ENCODE data around the gene LRP8. TPM values are rescaled to one million over a fixed set of nuclear protein-coding genes. Genes with fewer than 3 reads are reported as not detected.

The LRP8 gene
- total RNA-seq, 1 donor from 2014 or later, result 19.9 TPM

DNA sequence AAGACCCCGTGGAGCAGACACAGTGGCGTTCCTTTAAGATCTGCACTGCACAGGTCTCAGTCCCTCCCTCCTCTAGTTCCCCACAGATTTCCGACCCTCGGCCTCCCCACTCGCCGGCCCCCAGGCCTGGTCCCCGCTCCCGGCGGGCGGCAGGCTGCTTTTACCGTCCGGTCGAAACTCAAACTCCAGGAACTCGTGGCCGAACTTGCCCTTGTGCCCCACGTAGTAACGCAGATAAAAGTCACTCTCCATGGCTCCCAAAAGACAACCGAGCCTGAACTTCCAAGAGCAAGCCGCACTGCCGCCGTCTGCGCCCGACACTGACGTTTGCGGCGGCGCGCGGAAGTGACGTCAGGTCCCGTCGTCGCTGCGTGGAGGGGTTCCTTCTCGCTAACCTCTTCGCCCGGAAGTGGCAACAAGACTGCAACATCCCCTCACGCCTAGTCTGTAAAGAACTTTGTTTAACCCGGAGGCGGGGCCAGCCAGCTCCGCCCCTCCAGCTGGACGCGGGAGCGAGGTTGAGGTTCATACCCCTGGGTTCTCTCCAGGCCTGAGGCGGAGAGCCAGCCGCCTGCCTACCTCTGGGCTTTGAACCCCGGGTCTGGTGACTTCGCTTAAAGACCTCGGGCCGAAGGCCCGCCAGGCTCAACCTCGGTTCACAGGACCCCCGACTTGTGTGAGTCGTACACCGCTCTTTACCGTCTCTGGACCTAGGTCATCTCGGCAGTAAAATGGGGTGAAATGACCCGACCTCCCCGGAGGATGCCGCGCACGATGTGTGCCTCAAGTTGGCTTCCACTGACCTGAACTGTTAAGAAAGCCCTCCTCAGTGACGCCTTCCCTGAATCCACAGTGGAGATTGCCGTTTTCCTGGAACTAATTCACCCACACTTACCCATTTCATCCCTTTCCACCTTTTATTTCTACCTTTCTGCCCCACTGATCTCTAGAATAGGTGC, 89.4 kb downstream of the LRP8 start, which contains the start of gene MAGOH:
MAGOH (minus strand) TSS at position 322 of the 959 bp plus-strand sequence; CDS start at position 252, 70 bp downstream.
- H3K27ac Mint-ChIP-seq, result peak within 1 kb of the TSS; percentile 98
- H3K4me1 Mint-ChIP-seq, result peaks cover 21% of the 10 kb centered on the region
- no peak for TF ChIP-seq CTCF (IDR thresholded peaks at IDR 0.05; ENCODE audit: unreplicated experiment)
- peaks cover 8% of the 10 kb centered on the region for H3K36me3 Mint-ChIP-seq
- no peaks in the 10 kb centered on the region for H3K9me3 Mint-ChIP-seq
- DNase-seq (ENCODE audit: low spot score in 2 of 2, unreplicated experiment in 2 of 2), result peak; percentile 87 to 97
- H3K4me3 Mint-ChIP-seq, result peak within 1 kb of the TSS; percentile 96
- peaks cover 2% of the 10 kb centered on the region for H3K27me3 Mint-ChIP-seq (ENCODE audit: low read depth)

DNA sequence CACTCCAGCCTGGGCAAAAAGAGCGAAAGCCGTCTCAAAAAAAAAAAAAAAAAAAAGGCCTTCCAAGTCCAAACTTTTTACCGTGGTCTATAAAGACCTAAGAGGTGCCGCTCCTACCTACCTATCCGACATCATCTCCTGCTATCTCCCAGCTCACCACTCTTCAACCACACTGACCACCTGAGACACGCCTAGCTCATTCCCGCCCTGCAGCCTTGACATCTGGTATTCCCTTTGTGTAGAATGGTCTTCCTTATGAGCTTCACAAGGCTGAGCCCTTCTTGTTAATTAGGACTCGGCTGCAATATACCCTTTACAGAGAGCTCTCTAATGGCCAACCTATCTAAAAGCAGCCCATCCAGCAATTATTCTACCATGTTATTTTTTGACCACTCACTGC, 90.2 kb downstream of the LRP8 start:
- Mint-ChIP-seq H3K9me3 (no peaks in the 10 kb centered on the region), H3K27me3 (ENCODE audit: low read depth) (peaks cover 2% of the 10 kb centered on the region), H3K4me1 (peaks cover 21% of the 10 kb centered on the region), H3K27ac (peak overlapping the region; percentile 98), H3K36me3 (peaks cover 10% of the 10 kb centered on the region), H3K4me3 (peak overlapping the region; percentile 96)
- TF ChIP-seq CTCF (IDR thresholded peaks at IDR 0.05; ENCODE audit: unreplicated experiment), result no peak
- DNase-seq (ENCODE audit: low spot score in 2 of 2, unreplicated experiment in 2 of 2), result no peak

- Mint-ChIP-seq H3K36me3 (no peaks in the 10 kb centered on the region), H3K4me3 (peak overlapping the region; percentile 88), H3K27ac (peak overlapping the region; percentile 98), H3K27me3 (ENCODE audit: low read depth) (no peaks in the 10 kb centered on the region), H3K9me3 (no peaks in the 10 kb centered on the region), H3K4me1 (peaks cover 21% of the 10 kb centered on the region)
- TF ChIP-seq CTCF (IDR thresholded peaks at IDR 0.05; ENCODE audit: unreplicated experiment), result no peak
- DNase-seq (ENCODE audit: low spot score in 2 of 2, unreplicated experiment in 2 of 2), result no peak
Measured at GRCh38 chr1:53220962-53221286, 106.9 kb downstream of the LRP8 start.

GRCh38 chr1:53220171-53220961, 107.5 kb downstream of the LRP8 start, which contains the start of gene CZIB:
Gene CZIB (minus strand): TSS chr1:53220634. CDS start chr1:53220575, 59 bp downstream.
- Mint-ChIP-seq H3K36me3 (peaks cover under 1% of the 10 kb centered on the region), H3K4me3 (peak within 1 kb of the TSS; percentile 88), H3K27me3 (ENCODE audit: low read depth) (no peaks in the 10 kb centered on the region), H3K27ac (peak within 1 kb of the TSS; percentile 98), H3K9me3 (no peaks in the 10 kb centered on the region), H3K4me1 (peaks cover 21% of the 10 kb centered on the region)
- no peak for TF ChIP-seq CTCF (IDR thresholded peaks at IDR 0.05; ENCODE audit: unreplicated experiment)
- peak; percentile 88 to 94 for DNase-seq (ENCODE audit: low spot score in 2 of 2, unreplicated experiment in 2 of 2)

DNA sequence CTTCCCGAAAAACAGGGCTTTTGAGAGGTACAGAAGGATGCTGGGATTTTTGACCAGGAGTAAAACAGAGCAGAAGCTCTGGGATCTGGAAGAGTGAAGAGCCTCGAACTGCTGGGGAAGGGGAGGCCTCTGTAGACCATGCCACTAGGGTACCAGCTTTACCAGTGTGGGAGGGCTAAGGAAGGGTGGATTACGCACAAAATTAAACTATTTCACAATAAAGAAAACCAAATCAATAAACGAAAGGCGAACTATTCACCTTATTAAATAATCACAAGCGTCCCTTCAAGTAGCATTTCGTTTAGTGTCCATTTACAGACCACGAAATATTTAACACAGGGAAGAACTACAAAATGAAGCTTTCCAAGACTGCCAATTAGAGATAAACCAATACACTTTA, 108.2 kb downstream of the LRP8 start:
- no peak for TF ChIP-seq CTCF (IDR thresholded peaks at IDR 0.05; ENCODE audit: unreplicated experiment)
- Mint-ChIP-seq H3K9me3 (no peaks in the 10 kb centered on the region), H3K4me3 (peak overlapping the region; percentile 88), H3K27me3 (ENCODE audit: low read depth) (no peaks in the 10 kb centered on the region), H3K4me1 (peaks cover 21% of the 10 kb centered on the region), H3K27ac (peak overlapping the region; percentile 98), H3K36me3 (peaks cover 3% of the 10 kb centered on the region)
- no peak for DNase-seq (ENCODE audit: low spot score in 2 of 2, unreplicated experiment in 2 of 2)

All from mesothelial cell of epicardium (in vitro differentiated cells).